ENCODE measurements around the gene EPAS1. TPM values are rescaled to one million over a fixed set of nuclear protein-coding genes. Genes with fewer than 3 reads are reported as not detected.

EPAS1 gene
- total RNA-seq, 1 experiment from 2014 or later = 55.9 TPM

DNA sequence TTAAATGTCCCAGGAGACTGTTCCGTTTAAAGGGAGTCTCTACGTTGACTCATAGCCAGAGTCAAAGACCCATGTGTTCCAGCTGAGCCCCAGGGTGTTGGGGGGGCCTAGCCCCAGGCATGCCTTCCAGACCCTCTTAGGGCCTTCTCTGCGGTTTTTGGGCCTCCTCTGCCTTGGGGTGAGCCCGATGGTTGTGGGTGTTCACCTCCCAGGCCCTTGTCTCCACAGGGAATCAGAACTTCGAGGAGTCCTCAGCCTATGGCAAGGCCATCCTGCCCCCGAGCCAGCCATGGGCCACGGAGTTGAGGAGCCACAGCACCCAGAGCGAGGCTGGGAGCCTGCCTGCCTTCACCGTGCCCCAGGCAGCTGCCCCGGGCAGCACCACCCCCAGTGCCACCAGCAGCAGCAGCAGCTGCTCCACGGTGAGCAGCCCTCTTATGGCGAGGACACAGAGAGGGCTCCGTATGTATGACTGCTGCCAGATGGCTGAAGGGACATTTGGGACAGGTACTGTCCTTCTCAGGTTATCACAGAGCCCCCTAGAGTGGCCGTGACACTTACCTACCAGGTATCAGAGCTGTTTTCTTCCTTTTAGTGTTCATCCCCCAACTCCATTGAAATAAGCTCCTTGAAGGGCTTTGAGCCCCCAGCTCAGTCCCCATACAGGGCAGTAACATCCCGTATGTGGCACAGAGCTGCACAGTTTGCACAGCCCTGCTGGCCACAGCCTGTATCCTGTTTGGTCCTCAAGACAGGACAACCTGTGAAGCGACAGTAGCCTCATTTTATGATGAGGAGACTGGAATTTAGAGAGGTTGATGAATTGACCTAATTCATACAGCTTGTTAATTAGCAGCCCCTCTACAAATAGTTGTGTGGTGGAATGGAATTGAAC lies 80.7 kb downstream of the EPAS1 start:
- Histone ChIP-seq H3K27me3 (ENCODE audit: insufficient read depth, low read length) (no peaks in the 10 kb centered on the region), H3K9me3 (ENCODE audit: control insufficient read depth in 1 of 2, insufficient read depth in 1 of 2, low read depth in 1 of 2, low read length in 2 of 2) (no peaks in the 10 kb centered on the region), H3K4me3 (replicated peaks in 1 of 2; ENCODE audit: low read depth in 1 of 2, low read length in 2 of 2) (no peak overlapping the region), H3K4me1 (ENCODE audit: control insufficient read depth in 1 of 2, insufficient read depth in 2 of 2, low read length in 2 of 2) (no peaks in the 10 kb centered on the region), H3K27ac (ENCODE audit: low read depth, low read length) (no peak overlapping the region), H3K4me2 (ENCODE audit: low read length) (no peak overlapping the region), H3K79me2 (ENCODE audit: insufficient read depth, low read length) (no peaks in the 10 kb centered on the region), H3K36me3 (ENCODE audit: control insufficient read depth in 1 of 2, insufficient read depth in 2 of 2, low read length in 2 of 2) (peaks cover 0 to 4% of the 10 kb centered on the region in 2 experiments; a peak in 2 of 4 replicates), H2AFZ (ENCODE audit: low read depth, low read length, poor library complexity, severe bottlenecking) (no peak overlapping the region), H4K20me1 (ENCODE audit: insufficient read depth) (no peaks in the 10 kb centered on the region), H3K9me2 (ENCODE audit: insufficient read depth) (no peaks in the 10 kb centered on the region), H3K9ac (ENCODE audit: low read length) (no peak overlapping the region)
- ATAC-seq = no peak
- DNase-seq (ENCODE audit: low read depth, low spot score) = no peak
- no peak for TF ChIP-seq FOSL1 (IDR thresholded peaks at IDR 0.05; ENCODE audit: low read depth)
- TF ChIP-seq ZFX (IDR thresholded peaks at IDR 0.05) = no peak
- TF ChIP-seq YY1 (IDR thresholded peaks at IDR 0.05; ENCODE audit: extremely low read depth, insufficient replicate concordance, low read depth, low read length) = no peak
- no peak for TF ChIP-seq EZH2 (IDR thresholded peaks at IDR 0.05)
- TF ChIP-seq, protein P1, sequence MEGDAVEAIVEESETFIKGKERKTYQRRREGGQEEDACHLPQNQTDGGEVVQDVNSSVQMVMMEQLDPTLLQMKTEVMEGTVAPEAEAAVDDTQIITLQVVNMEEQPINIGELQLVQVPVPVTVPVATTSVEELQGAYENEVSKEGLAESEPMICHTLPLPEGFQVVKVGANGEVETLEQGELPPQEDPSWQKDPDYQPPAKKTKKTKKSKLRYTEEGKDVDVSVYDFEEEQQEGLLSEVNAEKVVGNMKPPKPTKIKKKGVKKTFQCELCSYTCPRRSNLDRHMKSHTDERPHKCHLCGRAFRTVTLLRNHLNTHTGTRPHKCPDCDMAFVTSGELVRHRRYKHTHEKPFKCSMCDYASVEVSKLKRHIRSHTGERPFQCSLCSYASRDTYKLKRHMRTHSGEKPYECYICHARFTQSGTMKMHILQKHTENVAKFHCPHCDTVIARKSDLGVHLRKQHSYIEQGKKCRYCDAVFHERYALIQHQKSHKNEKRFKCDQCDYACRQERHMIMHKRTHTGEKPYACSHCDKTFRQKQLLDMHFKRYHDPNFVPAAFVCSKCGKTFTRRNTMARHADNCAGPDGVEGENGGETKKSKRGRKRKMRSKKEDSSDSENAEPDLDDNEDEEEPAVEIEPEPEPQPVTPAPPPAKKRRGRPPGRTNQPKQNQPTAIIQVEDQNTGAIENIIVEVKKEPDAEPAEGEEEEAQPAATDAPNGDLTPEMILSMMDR (IDR thresholded peaks at IDR 0.05 in 2 of 3, conservative IDR thresholded peaks at IDR 0.05 in 1 of 3; ENCODE audit: borderline replicate concordance in 1 of 3, insufficient read depth in 1 of 3, low read depth in 2 of 3, low read length in 2 of 3) = no peak
- TF ChIP-seq, protein P2, sequence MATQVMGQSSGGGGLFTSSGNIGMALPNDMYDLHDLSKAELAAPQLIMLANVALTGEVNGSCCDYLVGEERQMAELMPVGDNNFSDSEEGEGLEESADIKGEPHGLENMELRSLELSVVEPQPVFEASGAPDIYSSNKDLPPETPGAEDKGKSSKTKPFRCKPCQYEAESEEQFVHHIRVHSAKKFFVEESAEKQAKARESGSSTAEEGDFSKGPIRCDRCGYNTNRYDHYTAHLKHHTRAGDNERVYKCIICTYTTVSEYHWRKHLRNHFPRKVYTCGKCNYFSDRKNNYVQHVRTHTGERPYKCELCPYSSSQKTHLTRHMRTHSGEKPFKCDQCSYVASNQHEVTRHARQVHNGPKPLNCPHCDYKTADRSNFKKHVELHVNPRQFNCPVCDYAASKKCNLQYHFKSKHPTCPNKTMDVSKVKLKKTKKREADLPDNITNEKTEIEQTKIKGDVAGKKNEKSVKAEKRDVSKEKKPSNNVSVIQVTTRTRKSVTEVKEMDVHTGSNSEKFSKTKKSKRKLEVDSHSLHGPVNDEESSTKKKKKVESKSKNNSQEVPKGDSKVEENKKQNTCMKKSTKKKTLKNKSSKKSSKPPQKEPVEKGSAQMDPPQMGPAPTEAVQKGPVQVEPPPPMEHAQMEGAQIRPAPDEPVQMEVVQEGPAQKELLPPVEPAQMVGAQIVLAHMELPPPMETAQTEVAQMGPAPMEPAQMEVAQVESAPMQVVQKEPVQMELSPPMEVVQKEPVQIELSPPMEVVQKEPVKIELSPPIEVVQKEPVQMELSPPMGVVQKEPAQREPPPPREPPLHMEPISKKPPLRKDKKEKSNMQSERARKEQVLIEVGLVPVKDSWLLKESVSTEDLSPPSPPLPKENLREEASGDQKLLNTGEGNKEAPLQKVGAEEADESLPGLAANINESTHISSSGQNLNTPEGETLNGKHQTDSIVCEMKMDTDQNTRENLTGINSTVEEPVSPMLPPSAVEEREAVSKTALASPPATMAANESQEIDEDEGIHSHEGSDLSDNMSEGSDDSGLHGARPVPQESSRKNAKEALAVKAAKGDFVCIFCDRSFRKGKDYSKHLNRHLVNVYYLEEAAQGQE (IDR thresholded peaks at IDR 0.05; ENCODE audit: low read depth) = no peak
- no peak for TF ChIP-seq SP1 (IDR thresholded peaks at IDR 0.05; ENCODE audit: low read depth)
- TF ChIP-seq CEBPB (IDR thresholded peaks at IDR 0.05; ENCODE audit: low read depth) = no peak
- no peak for TF ChIP-seq ELF1 (IDR thresholded peaks at IDR 0.05; ENCODE audit: borderline replicate concordance, low read depth)
- TF ChIP-seq, protein P3, sequence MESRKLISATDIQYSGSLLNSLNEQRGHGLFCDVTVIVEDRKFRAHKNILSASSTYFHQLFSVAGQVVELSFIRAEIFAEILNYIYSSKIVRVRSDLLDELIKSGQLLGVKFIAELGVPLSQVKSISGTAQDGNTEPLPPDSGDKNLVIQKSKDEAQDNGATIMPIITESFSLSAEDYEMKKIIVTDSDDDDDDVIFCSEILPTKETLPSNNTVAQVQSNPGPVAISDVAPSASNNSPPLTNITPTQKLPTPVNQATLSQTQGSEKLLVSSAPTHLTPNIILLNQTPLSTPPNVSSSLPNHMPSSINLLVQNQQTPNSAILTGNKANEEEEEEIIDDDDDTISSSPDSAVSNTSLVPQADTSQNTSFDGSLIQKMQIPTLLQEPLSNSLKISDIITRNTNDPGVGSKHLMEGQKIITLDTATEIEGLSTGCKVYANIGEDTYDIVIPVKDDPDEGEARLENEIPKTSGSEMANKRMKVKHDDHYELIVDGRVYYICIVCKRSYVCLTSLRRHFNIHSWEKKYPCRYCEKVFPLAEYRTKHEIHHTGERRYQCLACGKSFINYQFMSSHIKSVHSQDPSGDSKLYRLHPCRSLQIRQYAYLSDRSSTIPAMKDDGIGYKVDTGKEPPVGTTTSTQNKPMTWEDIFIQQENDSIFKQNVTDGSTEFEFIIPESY (IDR thresholded peaks at IDR 0.05; ENCODE audit: extremely low read depth, insufficient replicate concordance, low read length) = no peak
- TF ChIP-seq CBX3 (IDR thresholded peaks at IDR 0.05; ENCODE audit: low read depth) = no peak
- TF ChIP-seq, protein P4, sequence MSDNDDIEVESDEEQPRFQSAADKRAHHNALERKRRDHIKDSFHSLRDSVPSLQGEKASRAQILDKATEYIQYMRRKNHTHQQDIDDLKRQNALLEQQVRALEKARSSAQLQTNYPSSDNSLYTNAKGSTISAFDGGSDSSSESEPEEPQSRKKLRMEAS (IDR thresholded peaks at IDR 0.05) = no peak
- no peak for TF ChIP-seq ZNF274 (IDR thresholded peaks at IDR 0.05; ENCODE audit: low read depth, low read length)
- no peak for TF ChIP-seq POLR2A (IDR thresholded peaks at IDR 0.05; ENCODE audit: borderline replicate concordance, extremely low read depth, insufficient read depth, insufficient read length)
- no peak for TF ChIP-seq RAD21 (IDR thresholded peaks at IDR 0.05; ENCODE audit: low read depth)
- no peak for TF ChIP-seq EGR1 (IDR thresholded peaks at IDR 0.05; ENCODE audit: low read depth)
- RAD21 ChIA-PET (ENCODE audit: low non-redundant PET in 1 of 2, low total read pairs in 2 of 2, uncharacterized antibody in 2 of 2, unreplicated experiment in 2 of 2) = no interaction called here
- BruUV-seq (replicated peaks) = no TSS peak
- POLR2A ChIA-PET = no interaction called here
- CTCF ChIA-PET = no interaction called here
- intact Hi-C loops (cut with micrococcal nuclease) = no loop called here

Measured in HCT116 (cell line).